ENCODE measurements around the gene AP3M1.
"Not testable (repeated sequence)": the region's sequence is repeated elsewhere in the genome, so short reads cannot be mapped to it uniquely, and the experiment has no call there.

The AP3M1 gene

DNA sequence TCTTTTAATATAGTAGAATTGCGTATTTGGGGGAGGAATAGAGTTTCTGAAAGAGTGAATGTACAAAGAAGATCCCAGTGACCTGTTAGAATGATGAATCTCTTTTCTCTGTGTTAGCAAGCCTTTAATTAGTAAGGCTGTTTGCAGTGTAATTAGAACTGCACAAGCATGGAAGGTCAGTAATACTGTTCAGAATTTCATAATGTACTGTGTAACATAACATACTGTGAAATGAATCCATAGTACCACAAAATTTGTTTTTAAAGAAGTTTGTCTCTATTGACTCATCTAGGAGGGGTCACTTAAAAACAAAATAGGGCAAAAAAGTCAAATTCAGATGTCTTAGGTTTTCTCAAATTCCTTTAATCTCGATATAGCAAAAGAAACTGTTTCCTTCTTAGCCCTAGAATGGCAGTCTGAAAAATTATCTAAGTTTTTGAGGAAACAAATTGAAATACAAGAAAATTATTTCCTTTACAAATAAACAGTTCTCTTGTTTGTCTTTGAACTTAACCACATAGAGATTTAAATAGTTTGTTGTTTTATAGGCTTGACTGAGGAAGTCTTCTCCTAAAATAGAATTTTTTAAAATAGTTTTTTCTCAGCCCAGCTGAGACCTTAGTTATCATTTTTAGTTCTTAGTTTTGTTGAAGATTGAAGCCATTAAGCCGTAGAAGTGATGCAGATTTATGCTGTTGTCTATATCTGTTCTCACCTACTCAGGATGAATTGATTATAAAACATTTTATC is 12.9 kb upstream of the AP3M1 start:
- no peak for DNase-seq (ENCODE audit: low read depth, low spot score)

DNA sequence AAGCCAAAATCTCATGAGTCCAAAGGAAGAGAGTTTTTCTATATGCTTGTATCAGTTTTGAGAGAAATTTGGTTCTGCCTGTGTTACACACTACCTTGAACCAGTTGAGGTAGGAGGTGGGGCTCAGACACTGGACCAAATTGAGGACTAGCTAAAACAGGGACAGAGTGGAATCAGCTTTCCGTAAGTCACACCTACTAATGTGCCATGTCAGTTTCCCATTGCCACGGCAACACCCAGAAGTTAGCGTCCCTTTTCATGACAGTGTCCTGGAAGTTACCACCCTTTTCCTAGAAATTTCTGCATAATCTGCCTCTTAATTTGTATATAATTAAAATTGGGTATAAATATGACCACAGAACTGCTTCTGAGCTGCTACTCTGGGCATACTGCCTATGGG is 9.4 kb upstream of the AP3M1 start:
- no peak for DNase-seq (ENCODE audit: low read depth, low spot score)

DNA sequence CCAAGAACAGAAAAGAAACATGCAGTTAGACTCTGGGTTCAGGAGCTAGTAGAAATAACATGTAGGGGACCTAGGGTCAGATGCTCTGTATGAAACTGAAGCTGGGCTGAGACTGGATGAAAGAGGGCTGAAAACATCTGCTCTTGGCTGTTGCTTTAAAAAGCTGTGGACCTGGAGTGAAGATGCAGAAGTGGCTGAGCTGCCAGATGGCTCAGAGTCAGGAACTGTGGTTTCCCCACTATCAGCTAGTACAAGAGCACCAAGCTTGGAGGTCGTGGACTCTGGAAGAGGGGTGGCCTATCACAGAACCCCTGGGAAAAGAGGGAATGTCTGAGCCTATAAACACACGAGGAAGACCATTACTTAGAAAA is 6.3 kb upstream of the AP3M1 start:
- no peak for DNase-seq (ENCODE audit: low read depth, low spot score)

DNA sequence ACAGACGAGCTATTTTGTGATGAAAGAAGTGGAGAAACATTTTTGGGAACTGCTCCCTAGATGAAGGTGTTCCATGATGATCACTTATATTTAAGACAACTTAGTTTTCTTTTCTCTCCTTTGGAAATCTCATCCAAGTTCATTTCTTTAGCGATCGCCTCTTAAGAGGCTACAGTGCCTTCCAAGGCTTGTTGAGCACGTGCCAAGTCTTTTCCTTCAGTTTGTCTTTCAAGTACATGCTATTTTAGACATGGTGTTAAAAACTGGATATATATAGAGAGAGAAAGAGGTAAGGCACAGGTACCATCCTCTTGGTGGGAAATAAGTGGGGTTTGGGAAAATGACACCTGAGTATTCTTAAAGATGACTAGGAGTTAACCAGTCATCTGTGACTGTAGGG is 3.0 kb upstream of the AP3M1 start:
- no peak for DNase-seq (ENCODE audit: low read depth, low spot score)

DNA sequence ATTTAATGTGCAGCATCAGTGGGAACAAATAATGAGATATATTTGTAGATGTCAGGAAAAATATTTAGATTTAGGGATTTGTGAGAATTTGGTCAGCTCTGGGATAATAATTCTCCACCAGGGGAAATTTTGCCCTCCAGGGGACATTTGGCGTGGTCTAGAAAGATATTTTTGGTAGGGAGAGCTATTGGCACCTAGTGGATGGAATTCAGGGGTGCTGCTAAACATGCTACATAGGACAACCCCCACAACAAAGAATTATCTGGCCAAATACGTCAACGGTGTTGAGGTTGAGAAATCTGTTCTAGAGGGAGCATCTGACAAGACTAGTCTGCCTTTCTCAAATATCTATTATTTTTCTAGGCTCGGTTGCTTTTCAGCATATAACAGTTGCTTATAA is 2.5 kb upstream of the AP3M1 start:
- DNase-seq (ENCODE audit: low read depth, low spot score), result no peak

DNA sequence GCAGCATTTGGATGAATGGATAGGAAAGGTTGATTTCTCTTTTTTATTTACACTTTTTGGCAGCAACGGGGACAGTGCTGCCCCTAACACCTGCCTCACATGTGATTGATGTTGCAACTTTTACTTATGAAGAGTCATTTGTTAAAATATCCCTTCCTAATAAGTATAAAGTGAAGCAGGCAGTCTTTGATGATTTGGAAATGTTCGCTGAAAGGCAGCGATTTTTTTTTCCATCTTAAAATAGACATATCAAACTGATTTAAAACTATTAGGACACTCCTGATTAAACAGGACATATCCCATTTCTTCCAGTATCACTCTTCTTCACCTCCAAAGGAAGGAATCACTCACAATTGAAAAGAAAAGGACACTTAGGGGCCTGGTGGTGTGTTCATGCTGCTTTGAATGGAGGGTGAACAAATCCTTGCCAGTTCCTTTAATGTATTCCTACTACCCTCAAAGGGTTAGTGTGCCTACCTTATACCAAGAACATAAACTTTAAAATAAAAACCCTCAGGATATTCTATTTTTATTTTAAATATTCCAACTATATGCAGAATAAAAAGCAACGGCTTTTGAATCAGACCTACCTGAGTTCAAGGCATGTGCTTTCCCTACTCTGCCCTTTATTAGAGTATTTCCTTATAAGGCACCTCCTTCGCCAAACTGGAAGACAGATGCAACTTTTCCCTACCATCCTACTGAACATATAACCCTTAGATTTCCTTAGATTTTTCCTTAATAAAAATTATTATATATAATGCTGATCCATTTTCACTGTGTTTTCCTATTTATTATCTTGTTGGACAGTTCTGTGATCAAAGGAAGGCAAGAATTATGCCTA is 1.5 kb upstream of the AP3M1 start:
- DNase-seq (ENCODE audit: low read depth, low spot score), result no peak

DNA sequence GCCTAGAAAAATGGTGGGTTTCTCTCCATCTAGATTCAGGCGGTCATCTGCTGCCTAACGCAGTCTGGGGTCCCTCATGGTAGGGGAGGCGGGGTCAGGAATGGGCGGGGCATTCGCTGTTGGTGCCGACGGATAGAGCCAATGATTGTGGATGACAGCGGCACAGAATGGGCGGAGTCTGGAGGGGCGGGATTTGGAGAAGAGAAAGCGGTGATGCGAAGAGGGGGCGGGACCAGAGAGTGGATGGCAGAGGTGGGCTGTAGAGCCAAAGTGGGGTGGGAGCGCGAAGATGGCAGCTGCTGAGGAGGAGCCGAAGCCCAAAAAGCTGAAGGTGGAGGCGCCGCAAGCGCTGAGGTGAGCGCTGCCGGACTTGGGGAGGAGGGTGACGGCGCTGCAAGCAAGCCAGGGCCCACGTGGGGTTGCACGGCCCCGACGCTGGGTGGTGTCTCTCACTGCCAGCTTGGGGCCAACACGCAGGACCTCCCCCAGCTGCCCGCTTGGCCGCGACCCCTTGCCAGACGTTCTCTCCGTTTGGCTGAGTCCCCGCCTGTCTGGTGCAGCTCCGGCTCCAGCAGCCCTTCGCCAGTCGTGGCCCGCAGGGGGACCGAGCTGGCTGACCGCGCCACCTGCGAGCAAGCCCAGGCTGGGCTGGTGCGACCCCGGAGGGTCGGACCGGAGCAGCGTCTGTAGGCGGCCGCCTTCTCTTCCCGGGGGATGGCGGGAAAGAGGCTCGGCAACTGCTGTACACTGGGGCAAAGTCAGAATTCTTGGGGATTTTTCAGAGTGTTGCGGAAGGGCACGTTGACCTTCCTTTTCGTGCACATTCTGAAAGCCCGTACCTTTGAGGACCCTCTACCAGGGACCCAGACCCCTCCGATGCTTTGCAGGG is 606 bp upstream of the AP3M1 start, which contains the start of gene ADK:
Gene ADK (plus strand): TSS at position 232 of the 889 bp plus-strand sequence. CDS start 58 bp downstream, at position 290.
- peak; percentile 100 for DNase-seq (ENCODE audit: low read depth, low spot score)

DNA sequence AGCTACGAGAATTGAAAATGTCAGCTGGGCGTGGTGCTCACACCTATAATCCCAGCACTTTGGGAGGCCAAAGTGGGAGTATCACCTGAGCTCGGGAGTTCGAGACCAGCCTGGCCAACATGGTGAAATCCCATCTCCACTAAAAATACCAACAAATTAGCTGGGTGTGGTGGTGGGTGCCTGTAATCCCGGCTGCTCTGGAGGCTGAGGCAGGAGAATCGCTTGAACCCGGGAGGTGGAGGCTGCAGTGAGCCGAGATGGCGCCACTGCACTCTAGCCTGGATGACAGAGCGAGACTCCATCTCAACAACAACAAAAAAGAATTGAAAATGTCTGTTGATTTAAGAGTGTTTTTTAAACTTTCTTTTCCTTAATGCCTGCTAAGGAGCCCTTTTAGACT is 3.6 kb downstream of the AP3M1 start:
- not testable (repeated sequence) for DNase-seq (ENCODE audit: low read depth, low spot score)

DNA sequence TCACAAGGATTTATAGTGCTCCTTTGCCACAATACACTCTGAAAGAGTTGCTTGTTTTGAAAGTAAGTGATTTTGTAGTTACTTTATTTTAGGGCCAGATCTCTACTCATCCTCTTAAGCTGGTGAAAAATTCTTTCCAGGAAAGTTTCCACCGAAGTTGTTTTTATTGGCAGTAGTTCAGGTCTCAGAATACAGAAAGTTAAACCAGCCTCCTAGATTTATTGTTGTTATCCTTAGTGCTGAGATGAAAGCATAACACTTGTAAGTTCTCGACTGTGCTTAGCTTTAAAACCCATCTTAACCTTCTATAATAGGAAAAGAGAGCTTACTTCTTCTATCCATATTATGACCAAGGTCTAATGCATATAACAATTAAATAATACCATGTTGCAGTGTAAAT is 5.5 kb downstream of the AP3M1 start:
- no peak for DNase-seq (ENCODE audit: low read depth, low spot score)

DNA sequence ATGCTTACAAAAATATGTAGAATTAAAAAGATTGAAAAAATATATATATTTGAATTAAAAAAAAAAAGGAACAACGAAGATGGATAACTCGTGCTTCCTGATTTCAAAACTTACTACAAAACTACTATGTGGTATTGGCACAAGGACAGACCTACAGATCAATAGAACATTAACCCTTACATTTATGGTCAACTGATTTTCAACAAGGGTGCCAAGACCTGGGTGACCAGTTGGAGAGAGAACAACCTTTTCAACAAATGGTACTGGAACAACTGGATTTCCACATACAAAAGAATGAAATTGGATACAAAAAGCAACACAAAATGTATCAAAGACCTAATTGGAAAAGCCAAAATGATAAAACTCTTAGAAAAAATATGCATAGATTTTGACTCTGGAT is 10.1 kb downstream of the AP3M1 start:
- no peak for DNase-seq (ENCODE audit: low read depth, low spot score)

DNA sequence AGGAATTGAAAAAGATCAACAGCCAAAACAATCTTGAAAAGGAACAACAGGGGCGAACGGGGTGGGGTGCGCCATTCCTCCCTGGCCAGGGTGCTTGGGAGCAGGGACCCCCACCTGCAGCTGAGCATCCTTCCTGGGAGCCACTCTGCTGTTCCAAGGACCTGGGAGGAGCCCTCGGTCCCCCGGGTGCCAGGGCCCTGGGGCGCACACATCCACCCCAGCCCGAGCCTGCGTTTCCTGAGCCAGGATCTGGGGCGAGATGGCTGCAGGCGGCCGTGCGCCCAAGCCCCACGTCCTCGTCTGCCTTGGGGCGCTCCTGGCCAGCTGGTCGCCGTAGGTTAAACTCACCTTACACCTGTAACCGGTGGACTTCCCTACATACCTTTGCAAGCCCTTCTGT is 10.6 kb downstream of the AP3M1 start:
- DNase-seq (ENCODE audit: low read depth, low spot score), result no peak

DNA sequence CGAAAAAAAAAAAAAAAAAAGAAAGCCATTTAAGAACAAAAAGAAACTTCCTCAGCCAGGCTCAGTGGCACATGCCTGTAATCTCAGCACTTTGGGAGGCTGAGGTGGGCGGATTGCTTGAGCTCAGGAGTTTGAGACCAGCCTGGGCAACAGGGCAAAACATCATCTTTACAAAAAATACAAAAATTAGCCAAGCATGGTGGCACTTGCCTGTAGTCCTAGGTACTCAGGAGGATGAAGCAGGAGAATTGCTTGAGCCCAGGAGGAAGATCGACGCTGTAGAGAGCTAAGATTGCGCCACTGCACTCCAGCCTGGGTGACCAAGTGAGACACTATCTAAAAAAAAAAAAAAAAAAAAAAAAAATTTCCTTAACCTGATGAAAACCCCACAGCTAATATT is 12.0 kb downstream of the AP3M1 start:
- DNase-seq (ENCODE audit: low read depth, low spot score), result not testable (repeated sequence)

DNA sequence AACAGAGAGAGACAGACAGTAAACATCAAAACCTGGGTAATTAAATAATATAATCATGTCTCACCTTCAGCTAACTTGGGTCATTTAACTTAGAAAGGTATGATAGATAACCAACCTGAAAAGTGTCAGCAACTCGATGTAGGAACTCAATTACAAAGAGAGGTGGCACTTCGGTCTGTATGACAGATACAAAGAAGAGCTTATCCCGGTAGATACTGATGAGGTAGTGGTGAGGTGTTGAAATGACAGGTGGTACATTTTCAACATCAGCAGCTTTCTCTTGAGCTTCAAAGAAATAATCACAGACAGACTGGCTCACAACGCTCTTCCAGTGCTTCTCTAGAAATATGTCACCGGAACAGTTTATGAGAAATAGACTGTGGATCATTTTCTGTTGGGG is 12.6 kb downstream of the AP3M1 start:
- no peak for DNase-seq (ENCODE audit: low read depth, low spot score)

DNA sequence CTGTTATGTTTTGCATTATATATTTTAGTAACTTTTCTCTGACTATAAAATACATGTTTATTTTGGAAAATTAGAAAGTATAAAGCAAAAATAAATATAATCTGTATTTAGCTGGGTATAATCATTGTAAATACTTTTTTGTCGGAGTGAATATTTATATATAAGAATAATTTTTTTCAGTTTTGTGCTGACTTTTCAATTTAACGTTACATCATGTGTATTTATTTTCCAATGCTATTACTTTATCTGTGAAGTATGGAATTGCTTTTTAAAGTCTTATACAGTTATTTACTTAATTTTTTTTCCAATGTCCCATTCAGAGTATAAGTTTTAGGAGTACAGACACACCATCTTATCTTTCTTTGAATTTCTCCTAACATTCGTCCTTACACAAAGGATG is 15.2 kb downstream of the AP3M1 start:
- DNase-seq (ENCODE audit: low read depth, low spot score), result no peak

DNA sequence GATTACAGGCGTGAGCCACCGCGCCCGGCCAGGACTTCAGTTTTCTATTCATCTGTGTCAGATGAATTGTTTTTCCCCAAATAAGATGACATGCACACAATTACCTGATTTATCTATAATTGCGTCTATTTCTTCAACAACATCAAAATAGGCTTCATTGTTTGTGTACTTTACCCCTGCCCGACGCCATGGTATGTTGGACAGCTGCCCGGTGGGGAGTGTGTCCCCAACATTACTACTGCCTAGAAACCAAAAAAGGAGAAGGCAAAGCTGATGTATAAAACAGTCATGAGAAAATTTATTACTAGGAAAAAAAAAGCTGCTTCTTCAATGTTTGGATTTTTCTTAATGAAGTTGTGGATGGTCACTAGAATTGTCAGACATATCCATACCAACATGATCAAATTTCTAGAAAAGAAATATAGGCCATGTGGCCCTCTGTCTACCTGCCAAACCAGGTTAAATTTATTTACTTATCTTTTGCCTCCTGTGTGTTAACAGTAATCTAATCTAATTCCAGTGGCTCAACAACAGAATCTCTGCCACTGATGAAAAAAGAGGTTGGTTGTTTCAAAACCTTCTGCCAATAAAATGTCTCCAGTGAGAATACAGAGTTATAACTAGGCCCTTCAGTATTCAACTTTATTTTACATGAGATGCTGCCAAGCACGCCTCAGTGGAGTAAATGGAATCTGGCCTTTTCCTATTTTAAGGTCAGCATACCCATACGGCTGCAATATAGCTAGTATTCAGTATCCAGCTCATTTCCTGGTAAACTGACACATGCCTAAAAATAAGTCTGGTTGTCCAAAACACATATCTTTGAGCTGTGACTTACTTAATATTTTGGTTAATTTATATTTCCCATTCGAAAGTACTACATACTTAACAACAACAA is 16.5 kb downstream of the AP3M1 start:
- no peak for DNase-seq (ENCODE audit: low read depth, low spot score)

DNA sequence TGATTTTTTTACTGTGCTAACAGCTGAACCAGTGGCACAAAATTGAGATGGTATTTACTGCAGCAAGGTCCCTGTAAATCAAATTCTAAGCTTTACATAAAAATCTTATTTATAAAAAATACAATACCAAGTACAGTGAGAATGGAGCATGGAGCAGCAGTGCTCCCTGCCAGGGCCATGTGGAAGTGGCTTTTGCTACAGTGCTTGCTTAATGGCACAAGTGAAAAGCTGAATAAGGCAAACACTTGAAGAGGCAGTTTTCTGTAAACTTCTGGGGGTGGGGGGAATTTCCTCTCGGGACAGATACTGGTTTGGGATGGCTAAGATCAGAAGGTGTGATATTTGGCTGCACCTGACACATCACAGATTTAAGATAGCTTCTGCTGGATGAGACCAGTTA is 27.5 kb downstream of the AP3M1 start:
- no peak for DNase-seq (ENCODE audit: low read depth, low spot score)

DNA sequence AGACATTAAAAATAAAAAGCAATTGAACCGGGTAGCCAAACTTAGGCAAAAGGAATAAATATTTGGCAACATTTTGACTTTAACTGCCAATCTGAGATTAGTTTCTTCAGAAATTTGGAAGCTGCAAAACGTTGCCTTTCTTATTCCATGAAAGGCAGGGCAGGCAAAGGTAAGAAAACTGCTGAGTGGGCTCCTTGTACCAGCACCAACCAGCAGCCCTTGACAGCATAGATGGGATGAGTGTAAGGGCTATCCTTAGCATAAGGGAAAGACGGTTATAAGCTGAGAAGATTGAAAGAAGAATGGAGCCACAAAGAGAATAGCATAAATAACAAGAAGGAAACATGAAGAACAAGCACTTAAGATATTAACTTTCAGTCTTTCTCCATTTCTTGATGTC is 28.6 kb downstream of the AP3M1 start:
- no peak for DNase-seq (ENCODE audit: low read depth, low spot score)

DNA sequence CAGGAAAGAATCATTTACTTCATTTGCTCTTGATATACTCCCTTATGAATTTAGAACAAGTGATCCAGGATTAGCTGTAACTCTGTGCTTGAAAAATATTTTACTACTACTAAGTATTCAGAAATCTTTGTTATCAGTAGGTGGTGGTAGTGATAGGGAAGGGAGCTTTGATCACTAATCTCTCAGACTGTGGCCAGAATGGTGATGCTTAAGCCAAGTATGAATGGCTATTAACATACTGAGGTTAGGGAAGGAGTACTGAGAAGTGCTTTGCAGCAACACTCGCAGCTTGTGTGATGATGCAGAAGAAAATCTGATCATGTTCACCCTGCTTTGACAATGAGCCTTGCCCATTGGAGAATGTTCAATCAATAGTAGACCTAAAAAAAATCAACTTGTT is 29.3 kb downstream of the AP3M1 start:
- DNase-seq (ENCODE audit: low read depth, low spot score), result no peak

DNA sequence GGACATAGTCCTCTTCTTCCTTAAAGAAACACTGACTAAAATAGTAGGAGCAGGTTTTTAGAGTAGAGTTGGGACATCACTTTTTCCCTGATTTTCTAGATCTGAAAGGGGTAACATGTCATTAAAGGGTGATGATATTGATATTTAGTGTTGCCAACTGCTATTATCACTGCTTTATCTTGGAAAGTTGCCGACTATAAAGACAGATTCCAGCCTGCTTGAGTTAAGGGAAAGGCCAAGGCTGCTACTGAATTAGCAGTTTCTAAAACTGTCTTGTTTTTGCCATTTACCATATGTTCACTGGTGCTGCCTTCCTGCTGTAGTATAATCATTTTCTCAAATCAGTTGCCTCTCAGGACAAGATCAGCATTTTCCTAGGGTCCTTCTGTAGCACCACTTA is 29.7 kb downstream of the AP3M1 start:
- DNase-seq (ENCODE audit: low read depth, low spot score), result no peak

DNA sequence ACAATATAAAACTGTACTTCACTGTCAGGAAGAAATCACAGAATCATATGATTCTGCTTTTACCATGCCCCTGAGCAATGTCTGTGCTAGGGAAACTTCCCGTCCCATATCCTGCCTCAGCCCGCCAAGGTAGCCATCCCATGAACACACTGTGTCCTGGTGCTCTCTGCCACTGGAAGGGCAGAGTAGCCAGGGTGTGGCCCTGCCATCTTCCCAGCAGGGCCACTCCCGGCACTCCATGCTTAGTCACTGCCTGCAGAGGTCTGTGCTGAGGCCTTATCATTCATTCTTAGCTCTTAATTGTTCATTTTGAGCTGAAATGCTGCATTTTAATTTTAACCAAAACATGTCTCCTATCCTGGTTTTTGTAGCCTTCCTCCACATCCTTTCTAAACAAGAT is 31.8 kb downstream of the AP3M1 start:
- DNase-seq (ENCODE audit: low read depth, low spot score), result no peak

DNA sequence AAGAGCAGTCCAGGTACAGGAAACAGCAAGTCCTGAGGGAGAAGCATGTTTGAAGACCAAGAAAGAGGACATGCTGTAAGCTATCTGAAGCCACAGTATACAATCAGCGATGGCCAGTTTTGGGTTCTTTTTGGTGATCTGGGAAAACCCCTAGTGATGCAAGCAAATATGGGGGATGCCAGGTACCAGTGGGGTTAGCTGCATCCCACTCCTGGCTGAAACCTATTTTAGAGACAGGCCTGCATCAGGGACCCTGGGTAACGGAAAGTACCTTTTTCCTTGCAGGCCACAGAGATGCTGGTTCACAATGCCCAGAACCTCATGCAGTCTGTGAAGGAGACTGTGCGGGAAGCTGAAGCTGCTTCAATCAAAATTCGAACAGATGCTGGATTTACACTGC is 32.9 kb downstream of the AP3M1 start:
- DNase-seq (ENCODE audit: low read depth, low spot score), result no peak

All from activated naive CD8-positive, alpha-beta T cell treated with anti-CD3 and anti-CD28 coated beads, Interleukin-2, amount 50 U/mL, for 16 hours (primary cell).